ENCODE results near the gene TMEM126A. TPM values are rescaled to one million over a fixed set of nuclear protein-coding genes. Genes with fewer than 3 reads are reported as not detected.
"Not testable (repeated sequence)": the region's sequence is repeated elsewhere in the genome, so short reads cannot be mapped to it uniquely, and the experiment has no call there.

Gene TMEM126A
- total RNA-seq, 1 donor from 2014 or later: 15.0 TPM

DNA sequence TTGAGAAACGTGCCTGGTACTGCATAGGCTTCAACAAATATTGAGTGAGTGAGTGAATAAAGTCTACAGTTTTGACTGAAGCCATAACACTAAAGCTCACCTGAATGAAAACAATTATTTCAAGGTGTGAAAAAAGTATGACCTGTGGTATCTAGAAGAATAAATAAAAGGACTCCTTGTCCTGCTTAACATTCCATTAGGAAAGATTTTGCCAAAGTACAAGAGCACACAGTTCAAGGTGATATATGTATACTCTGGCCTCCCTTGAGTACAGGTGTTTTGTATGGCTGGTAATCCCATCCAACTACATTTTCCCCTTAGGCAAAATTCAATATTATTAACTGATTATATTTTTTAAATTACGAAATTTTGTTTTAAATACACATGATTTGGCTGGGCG is 18.9 kb downstream of the TMEM126A start:
- no peak overlapping the region for H3K4me3 ChIP-seq
- TF ChIP-seq POLR2A (IDR thresholded peaks at IDR 0.05): no peak
- TF ChIP-seq, protein P1, sequence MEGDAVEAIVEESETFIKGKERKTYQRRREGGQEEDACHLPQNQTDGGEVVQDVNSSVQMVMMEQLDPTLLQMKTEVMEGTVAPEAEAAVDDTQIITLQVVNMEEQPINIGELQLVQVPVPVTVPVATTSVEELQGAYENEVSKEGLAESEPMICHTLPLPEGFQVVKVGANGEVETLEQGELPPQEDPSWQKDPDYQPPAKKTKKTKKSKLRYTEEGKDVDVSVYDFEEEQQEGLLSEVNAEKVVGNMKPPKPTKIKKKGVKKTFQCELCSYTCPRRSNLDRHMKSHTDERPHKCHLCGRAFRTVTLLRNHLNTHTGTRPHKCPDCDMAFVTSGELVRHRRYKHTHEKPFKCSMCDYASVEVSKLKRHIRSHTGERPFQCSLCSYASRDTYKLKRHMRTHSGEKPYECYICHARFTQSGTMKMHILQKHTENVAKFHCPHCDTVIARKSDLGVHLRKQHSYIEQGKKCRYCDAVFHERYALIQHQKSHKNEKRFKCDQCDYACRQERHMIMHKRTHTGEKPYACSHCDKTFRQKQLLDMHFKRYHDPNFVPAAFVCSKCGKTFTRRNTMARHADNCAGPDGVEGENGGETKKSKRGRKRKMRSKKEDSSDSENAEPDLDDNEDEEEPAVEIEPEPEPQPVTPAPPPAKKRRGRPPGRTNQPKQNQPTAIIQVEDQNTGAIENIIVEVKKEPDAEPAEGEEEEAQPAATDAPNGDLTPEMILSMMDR (IDR thresholded peaks at IDR 0.05): no peak
- TF ChIP-seq POLR2AphosphoS5 (IDR thresholded peaks at IDR 0.05; ENCODE audit: insufficient read depth in 1 of 2, low read depth in 1 of 2): no peak
- H3K9me3 ChIP-seq: no peaks in the 10 kb centered on the region
- intact Hi-C loops (cut with DNase I): no loop called here
- peaks cover 23% of the 10 kb centered on the region for H3K4me1 ChIP-seq
- H3K27me3 ChIP-seq: no peaks in the 10 kb centered on the region
- no peaks in the 10 kb centered on the region for H3K36me3 ChIP-seq
- DNase-seq (ENCODE audit: extremely low spot score in 2 of 2): no peak
- no peak overlapping the region for H3K27ac ChIP-seq

DNA sequence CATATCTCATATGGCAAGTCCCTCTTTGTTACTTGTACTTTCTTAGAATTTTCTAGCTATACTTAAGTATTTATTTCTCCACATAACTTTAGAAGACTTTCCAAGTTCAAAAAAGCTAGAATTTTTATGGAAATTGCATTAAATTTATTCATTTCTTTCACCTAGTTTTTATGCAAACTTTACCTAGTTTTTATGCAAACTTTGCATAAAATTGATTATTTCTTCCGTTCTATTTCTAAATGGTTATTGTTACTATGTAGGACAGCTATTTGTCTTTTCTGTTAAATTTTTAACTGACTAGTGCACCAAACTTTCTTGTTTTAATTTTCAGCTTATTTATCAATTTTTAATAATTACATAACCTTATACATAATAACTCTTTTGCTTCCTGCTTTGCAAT is 20.4 kb downstream of the TMEM126A start:
- DNase-seq (ENCODE audit: extremely low spot score in 2 of 2): no peak
- TF ChIP-seq POLR2A (IDR thresholded peaks at IDR 0.05): no peak
- TF ChIP-seq, protein P1 (IDR thresholded peaks at IDR 0.05): no peak
- H3K9me3 ChIP-seq: no peaks in the 10 kb centered on the region
- H3K36me3 ChIP-seq: no peaks in the 10 kb centered on the region
- H3K4me3 ChIP-seq: no peak overlapping the region
- H3K4me1 ChIP-seq: peaks cover 8% of the 10 kb centered on the region
- no peaks in the 10 kb centered on the region for H3K27me3 ChIP-seq
- intact Hi-C loops (cut with DNase I): no loop called here
- H3K27ac ChIP-seq: no peak overlapping the region

DNA sequence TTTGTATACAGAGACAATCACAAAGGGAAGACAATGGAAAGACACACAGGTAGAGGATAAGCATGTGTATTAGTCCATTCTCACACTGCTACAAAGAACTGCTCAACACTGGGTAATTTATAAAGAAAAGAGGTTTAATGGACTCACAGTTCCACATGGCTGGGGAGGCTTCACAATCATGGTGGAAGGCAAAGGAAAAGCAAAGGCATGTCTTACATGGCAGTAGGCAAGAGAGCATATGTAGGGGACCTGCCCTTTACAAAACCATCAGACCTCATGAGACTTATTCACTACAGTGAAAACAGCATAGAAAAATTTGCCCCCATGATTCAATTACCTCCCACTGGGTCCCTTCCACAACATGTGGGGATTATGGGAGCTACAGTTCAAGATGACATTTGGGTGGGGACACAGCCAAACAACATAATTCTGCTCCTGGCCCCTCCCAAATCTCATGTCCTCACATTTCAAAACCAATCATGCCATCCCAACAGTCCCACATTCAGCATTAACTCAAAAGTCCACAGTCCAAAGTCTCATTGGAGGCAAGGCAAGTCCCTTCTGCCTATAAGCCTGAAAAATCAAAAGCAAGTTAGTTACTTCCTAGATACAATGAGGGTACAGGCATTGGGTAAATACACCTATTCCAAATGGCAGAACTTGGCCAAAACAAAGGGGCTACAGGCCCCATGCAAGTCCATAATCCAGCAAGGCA is 23.3 kb downstream of the TMEM126A start:
- intact Hi-C loops (cut with DNase I); H3K4me1 ChIP-seq; H3K4me3 ChIP-seq; DNase-seq (ENCODE audit: extremely low spot score in 2 of 2); H3K27ac ChIP-seq; H3K27me3 ChIP-seq; H3K36me3 ChIP-seq; H3K9me3 ChIP-seq: not testable (repeated sequence)

DNA sequence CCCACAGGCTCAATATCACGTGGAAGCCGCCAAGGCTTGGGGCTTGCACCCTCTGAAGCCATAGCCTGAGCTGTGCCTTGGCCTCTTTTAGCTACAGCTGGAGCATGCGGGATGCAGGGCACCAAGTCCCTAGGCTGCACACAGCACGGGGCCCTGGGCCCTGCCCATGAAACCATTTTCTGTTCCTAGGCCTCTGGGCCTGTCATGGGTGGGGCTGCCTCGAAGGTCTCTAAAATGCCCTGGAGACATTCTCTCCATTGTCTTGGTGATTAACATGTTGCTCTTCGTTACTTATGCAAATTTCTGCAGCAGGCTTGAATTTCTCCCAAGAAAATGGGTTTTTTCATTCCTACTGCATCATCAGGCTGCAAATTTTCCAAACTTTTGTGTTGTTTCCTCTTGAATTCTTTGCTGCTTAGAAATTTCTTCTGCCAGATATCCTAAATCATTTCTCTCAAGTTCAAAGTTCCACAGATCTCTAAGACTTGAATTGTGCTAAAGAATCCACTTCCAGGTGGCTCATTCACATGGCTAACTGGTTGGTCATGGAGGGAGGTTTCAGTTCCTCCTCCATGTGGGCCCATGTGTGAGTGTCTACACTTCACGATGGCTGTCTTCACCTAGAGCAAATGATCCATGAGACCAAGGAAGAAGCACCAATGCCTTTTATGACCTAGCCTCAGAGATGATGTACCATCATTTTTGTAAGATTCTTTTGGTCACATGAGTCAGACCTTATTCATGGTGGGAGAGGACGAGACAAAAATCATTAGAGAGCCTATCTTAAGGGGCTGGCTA is 24.5 kb downstream of the TMEM126A start:
- H3K36me3 ChIP-seq: no peaks in the 10 kb centered on the region
- no peak overlapping the region for H3K27ac ChIP-seq
- H3K4me3 ChIP-seq: no peak overlapping the region
- H3K9me3 ChIP-seq: no peaks in the 10 kb centered on the region
- no peaks in the 10 kb centered on the region for H3K4me1 ChIP-seq
- intact Hi-C loops (cut with DNase I): no loop called here
- DNase-seq (ENCODE audit: extremely low spot score in 2 of 2): no peak
- TF ChIP-seq POLR2A (IDR thresholded peaks at IDR 0.05): no peak
- TF ChIP-seq, protein P1 (IDR thresholded peaks at IDR 0.05): no peak
- TF ChIP-seq POLR2AphosphoS5 (IDR thresholded peaks at IDR 0.05; ENCODE audit: insufficient read depth in 1 of 2, low read depth in 1 of 2): no peak
- H3K27me3 ChIP-seq: no peaks in the 10 kb centered on the region

DNA sequence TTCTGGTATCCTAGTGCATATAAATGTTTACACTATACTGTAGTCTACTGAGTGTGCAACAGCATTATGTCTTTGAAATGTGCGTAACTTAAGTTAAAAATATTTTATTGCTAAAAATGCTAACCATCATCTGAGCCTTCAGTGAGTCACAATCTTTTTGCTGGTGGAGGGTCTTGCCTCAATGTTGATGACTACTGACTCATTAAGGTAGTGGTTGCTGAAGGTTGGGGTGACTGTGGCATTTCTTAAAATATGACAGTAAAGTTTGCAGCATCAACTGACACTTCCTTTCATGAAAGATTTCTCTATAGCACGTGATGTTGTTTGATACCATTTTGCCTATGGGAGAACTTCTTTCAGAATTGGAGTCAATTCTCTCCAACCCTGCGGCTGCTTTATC is 25.6 kb downstream of the TMEM126A start:
- H3K4me3 ChIP-seq: no peak overlapping the region

More for the DNA sequence above, 25.6 kb downstream of the TMEM126A start:
- no peak for DNase-seq (ENCODE audit: extremely low spot score in 2 of 2)
- H3K36me3 ChIP-seq: no peaks in the 10 kb centered on the region
- TF ChIP-seq POLR2A (IDR thresholded peaks at IDR 0.05): no peak
- TF ChIP-seq, protein P1 (IDR thresholded peaks at IDR 0.05): no peak
- TF ChIP-seq POLR2AphosphoS5 (IDR thresholded peaks at IDR 0.05; ENCODE audit: insufficient read depth in 1 of 2, low read depth in 1 of 2): no peak
- no peaks in the 10 kb centered on the region for H3K4me1 ChIP-seq
- no peak overlapping the region for H3K27ac ChIP-seq
- intact Hi-C loops (cut with DNase I): no loop called here
- no peaks in the 10 kb centered on the region for H3K27me3 ChIP-seq
- no peaks in the 10 kb centered on the region for H3K9me3 ChIP-seq
